ENCODE results near the gene STARD3NL. TPM values are rescaled to one million over a fixed set of nuclear protein-coding genes. Genes with fewer than 3 reads are reported as not detected.

The STARD3NL gene
- total RNA-seq, 2 experiments from 2014 or later = 28.0 to 28.8 TPM

DNA sequence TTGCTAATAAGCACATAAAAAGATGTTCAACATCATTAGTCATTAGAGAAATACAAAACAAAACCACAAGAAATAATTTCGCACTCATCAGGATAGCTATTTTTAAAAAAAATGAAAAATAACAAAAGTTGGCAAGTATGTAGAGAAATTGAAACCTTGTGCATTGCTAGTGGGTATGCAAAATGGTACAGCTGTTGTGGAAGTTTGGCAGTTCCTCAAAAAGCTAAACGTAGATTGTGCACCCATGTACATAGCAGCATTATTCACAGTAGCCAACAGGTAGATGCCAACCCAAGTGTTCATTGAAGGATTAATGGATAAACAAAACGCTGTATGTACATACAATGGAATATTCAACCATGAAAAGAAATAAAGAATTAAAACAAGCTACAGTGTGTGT, 35.3 kb upstream of the STARD3NL start:
- Mint-ChIP-seq H3K4me3 (no peak overlapping the region), H3K4me1 (ENCODE audit: low read depth) (no peaks in the 10 kb centered on the region), H3K27ac (no peak overlapping the region), H3K27me3 (peaks cover 2% of the 10 kb centered on the region), H3K9me3 (no peaks in the 10 kb centered on the region), H3K36me3 (ENCODE audit: low read depth) (no peaks in the 10 kb centered on the region)
- no peak for DNase-seq
- CTCF ChIA-PET = interaction anchor here (1.2 to 1.3 kb wide), 2 partner anchors 13 to 73 kb away, joined by 3 to 4 read pairs; no protein-coding TSS in a partner anchor
- POLR2A ChIA-PET = no interaction called here
- TF ChIP-seq, protein P1, sequence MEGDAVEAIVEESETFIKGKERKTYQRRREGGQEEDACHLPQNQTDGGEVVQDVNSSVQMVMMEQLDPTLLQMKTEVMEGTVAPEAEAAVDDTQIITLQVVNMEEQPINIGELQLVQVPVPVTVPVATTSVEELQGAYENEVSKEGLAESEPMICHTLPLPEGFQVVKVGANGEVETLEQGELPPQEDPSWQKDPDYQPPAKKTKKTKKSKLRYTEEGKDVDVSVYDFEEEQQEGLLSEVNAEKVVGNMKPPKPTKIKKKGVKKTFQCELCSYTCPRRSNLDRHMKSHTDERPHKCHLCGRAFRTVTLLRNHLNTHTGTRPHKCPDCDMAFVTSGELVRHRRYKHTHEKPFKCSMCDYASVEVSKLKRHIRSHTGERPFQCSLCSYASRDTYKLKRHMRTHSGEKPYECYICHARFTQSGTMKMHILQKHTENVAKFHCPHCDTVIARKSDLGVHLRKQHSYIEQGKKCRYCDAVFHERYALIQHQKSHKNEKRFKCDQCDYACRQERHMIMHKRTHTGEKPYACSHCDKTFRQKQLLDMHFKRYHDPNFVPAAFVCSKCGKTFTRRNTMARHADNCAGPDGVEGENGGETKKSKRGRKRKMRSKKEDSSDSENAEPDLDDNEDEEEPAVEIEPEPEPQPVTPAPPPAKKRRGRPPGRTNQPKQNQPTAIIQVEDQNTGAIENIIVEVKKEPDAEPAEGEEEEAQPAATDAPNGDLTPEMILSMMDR (IDR thresholded peaks at IDR 0.05) = no peak
- no peak for ATAC-seq
- intact Hi-C loops (cut with micrococcal nuclease) = no loop called here

DNA sequence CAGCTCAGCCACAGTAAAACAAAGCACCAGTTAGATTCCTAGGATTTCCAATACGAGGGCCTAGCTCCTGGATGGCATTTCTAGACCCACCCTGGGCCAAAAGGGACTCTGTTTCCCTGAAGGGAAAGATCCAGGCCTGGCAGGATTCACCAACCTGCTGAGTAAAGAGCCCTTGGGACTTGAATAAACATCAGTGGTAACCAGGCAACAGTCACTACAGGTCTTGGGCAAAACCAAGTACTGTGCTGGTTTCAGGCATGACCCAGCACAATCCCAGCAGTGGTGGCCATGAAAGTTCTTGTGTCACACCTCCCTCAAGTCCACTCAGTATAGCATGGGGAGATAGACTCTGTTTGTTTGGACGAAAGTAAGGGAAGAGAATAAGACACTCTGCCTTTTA, 31.0 kb upstream of the STARD3NL start:
- CTCF ChIA-PET = interaction anchor here (1.3 to 1.8 kb wide), 2 partner anchors 68 to 223 kb away, joined by 3 to 4 read pairs; no protein-coding TSS in a partner anchor

DNA sequence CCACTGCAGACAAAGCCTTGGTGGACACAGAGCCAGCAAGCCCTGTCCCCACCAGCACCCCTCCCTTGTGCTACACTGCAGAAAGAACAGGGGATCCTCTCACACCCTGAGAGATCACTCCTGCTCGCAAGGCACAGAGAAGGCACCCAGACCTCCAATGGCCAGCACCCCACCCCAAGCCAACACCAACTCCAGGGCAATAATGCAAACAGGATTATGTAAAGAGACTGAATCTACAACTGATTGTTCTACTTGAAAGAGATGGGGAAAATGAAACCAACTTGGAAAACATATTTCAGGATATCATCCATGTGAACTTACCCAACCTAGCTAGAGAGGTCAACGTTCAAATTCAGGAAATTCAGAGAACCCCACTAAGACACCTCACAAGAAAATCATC, 26.5 kb upstream of the STARD3NL start:
- no peaks in the 10 kb centered on the region for H3K9me3 Mint-ChIP-seq
- peaks cover 6% of the 10 kb centered on the region for H3K27me3 Mint-ChIP-seq
- TF ChIP-seq, protein P1 (IDR thresholded peaks at IDR 0.05) = no peak
- H3K27ac Mint-ChIP-seq = no peak overlapping the region
- no peaks in the 10 kb centered on the region for H3K36me3 Mint-ChIP-seq (ENCODE audit: low read depth)
- H3K4me1 Mint-ChIP-seq (ENCODE audit: low read depth) = no peaks in the 10 kb centered on the region
- ATAC-seq = no peak
- ChIA-PET POLR2A (no interaction called here), CTCF (interaction anchor here (0.8 to 1.4 kb wide), 2 partner anchors 9 to 222 kb away, joined by 3 read pairs; no protein-coding TSS in a partner anchor)
- no peak for DNase-seq
- intact Hi-C loops (cut with micrococcal nuclease) = no loop called here
- H3K4me3 Mint-ChIP-seq = no peak overlapping the region

More for the DNA sequence above, 31.0 kb upstream of the STARD3NL start:
- Mint-ChIP-seq H3K4me3 (no peak overlapping the region), H3K9me3 (no peaks in the 10 kb centered on the region), H3K27me3 (peaks cover 4% of the 10 kb centered on the region), H3K27ac (no peak overlapping the region), H3K4me1 (ENCODE audit: low read depth) (no peaks in the 10 kb centered on the region), H3K36me3 (ENCODE audit: low read depth) (no peaks in the 10 kb centered on the region)
- DNase-seq (no peak), ATAC-seq (no peak)
- POLR2A ChIA-PET = no interaction called here
- intact Hi-C loops (cut with micrococcal nuclease) = no loop called here
- TF ChIP-seq, protein P1 (IDR thresholded peaks at IDR 0.05) = no peak

DNA sequence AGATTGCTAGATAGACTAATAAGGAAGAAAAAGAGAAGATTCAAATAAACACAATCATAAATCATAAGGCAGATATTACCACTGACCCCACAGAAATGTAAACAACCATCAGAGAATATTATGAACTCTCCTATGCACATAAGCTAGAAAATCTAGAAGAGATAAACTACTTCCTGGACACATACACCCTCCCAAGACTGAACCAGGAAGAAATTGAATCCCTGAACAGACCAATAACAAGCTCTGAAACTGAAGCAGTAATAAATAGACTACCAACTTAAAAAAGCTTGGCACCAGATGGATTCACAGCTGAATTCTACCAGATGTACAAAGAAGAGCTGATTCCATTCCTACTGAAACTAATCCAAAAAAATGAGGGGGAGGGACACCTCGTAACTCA, 24.5 kb upstream of the STARD3NL start:
- CTCF ChIA-PET = interaction anchor here (1.1 to 1.9 kb wide), 2 partner anchors 62 to 83 kb away, joined by 4 to 6 read pairs; no protein-coding TSS in a partner anchor
- peaks cover 2% of the 10 kb centered on the region for H3K27me3 Mint-ChIP-seq
- no peak overlapping the region for H3K4me3 Mint-ChIP-seq
- no peak for ATAC-seq
- H3K9me3 Mint-ChIP-seq = no peaks in the 10 kb centered on the region
- TF ChIP-seq, protein P1 (IDR thresholded peaks at IDR 0.05) = no peak
- no peaks in the 10 kb centered on the region for H3K4me1 Mint-ChIP-seq (ENCODE audit: low read depth)
- no peaks in the 10 kb centered on the region for H3K36me3 Mint-ChIP-seq (ENCODE audit: low read depth)
- DNase-seq = no peak
- H3K27ac Mint-ChIP-seq = no peak overlapping the region
- POLR2A ChIA-PET = interaction anchor here (1.2 kb wide), 1 partner anchor 10 kb away, joined by 3 read pairs; no protein-coding TSS in a partner anchor
- intact Hi-C loops (cut with micrococcal nuclease) = no loop called here

DNA sequence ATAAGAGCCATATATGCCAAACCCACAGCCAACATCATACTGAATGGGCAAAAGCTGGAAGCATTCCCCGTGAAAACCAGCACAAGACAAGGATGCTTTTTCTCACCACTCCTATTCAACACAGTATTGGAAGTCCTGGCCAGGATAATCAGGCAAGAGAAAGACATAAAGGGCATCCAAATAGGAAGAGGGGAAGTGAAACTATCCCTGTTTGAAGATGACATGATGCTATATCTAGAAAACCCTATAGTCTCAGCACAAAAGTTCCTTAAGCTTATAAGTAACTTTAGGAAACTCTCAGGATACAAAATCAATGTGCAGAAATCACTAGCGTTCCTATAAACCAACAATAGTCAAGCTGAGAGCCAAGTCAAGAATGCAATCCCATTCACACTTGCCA, 23.8 kb upstream of the STARD3NL start:
- DNase-seq (no peak), ATAC-seq (no peak)
- TF ChIP-seq, protein P1 (IDR thresholded peaks at IDR 0.05) = no peak
- ChIA-PET CTCF (interaction anchor here (1.1 to 1.9 kb wide), 2 partner anchors 61 to 84 kb away, joined by 4 to 6 read pairs; no protein-coding TSS in a partner anchor), POLR2A (interaction anchor here (1.2 kb wide), 1 partner anchor 9 kb away, joined by 3 read pairs; no protein-coding TSS in a partner anchor)
- Mint-ChIP-seq H3K4me3 (no peak overlapping the region), H3K27me3 (peaks cover 2% of the 10 kb centered on the region), H3K4me1 (ENCODE audit: low read depth) (no peaks in the 10 kb centered on the region), H3K27ac (no peak overlapping the region), H3K36me3 (ENCODE audit: low read depth) (no peaks in the 10 kb centered on the region), H3K9me3 (no peaks in the 10 kb centered on the region)
- intact Hi-C loops (cut with micrococcal nuclease) = no loop called here
